Erythroblast (primary cell): ENCODE measurements around the gene MACROD2.

Source experiments
- GATA1 ChIP-seq: IDR thresholded peaks from 2 replicates; pipeline ENCODE4 v1.6.1; 2011; ENCODE audit warnings: low read depth, mild to moderate bottlenecking, control low read depth, low read length, moderate library complexity
- POLR2A ChIP-seq: IDR thresholded peaks from 2 replicates; pipeline ENCODE4 v1.6.1; 2011; ENCODE audit warnings: mild to moderate bottlenecking, low read length

DNA sequence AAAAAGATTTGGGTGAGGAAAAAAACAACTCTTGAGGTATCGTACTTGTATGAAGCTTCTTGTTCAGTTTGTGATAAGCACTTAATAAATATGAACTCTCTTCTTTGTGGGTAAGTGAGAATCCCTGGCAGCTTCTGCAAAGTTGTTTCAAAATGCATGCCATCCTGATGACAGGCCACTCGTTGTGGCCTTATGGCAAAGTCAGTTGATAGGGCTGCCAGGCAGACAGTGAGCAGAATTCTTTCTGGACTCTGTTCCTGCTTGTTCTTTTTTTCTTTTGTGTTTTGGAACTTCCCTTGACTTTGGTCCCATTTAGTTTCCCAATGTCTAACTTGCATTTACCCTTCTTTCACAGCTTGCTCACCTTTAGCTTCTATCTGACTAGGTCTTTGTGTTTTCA lies 1325.6 kb downstream of the MACROD2 start:
- TF ChIP-seq POLR2A (no peak), GATA1 (no peak)
